ENCODE results near the gene COPG1. TPM values are rescaled to one million over a fixed set of nuclear protein-coding genes. Genes with fewer than 3 reads are reported as not detected.

Gene COPG1
- total RNA-seq, 1 experiment from 2014 or later = 132 TPM

GRCh38 chr3:129211345-129211744, 38.1 kb upstream of the COPG1 start:
- TF ChIP-seq ZNF512 (CRISPR knock-in tag; IDR thresholded peaks at IDR 0.05; ENCODE audit: borderline replicate concordance) (no peak), ARID4B (CRISPR knock-in tag; IDR thresholded peaks at IDR 0.05; ENCODE audit: borderline replicate concordance) (no peak), ERG (CRISPR knock-in tag; IDR thresholded peaks at IDR 0.05) (no peak), ZSCAN18 (CRISPR knock-in tag; IDR thresholded peaks at IDR 0.05) (no peak), E2F4 (CRISPR knock-in tag; IDR thresholded peaks at IDR 0.05; ENCODE audit: borderline replicate concordance, low read depth) (no peak)
- no peak for ATAC-seq
- POLR2A ChIA-PET = interaction anchor here (0.9 kb wide), 1 partner anchor 49 kb away, joined by 5 read pairs; no protein-coding TSS in a partner anchor

GRCh38 chr3:129211772-129212171, 37.6 kb upstream of the COPG1 start:
- TF ChIP-seq IRF1 (CRISPR knock-in tag; IDR thresholded peaks at IDR 0.05) (no peak), AFF4 (CRISPR knock-in tag; IDR thresholded peaks at IDR 0.05; ENCODE audit: borderline replicate concordance) (no peak), E2F1 (CRISPR knock-in tag; IDR thresholded peaks at IDR 0.05) (no peak), USF1 (CRISPR knock-in tag; IDR thresholded peaks at IDR 0.05) (no peak), FOXP4 (CRISPR knock-in tag; IDR thresholded peaks at IDR 0.05) (no peak)
- DNase-seq (ENCODE audit: low spot score) (no peak), ATAC-seq (no peak)
- H3K4me3 Mint-ChIP-seq = no peak overlapping the region
- H3K27me3 Mint-ChIP-seq (ENCODE audit: low read depth) = no peaks in the 10 kb centered on the region
- POLR2A ChIA-PET = interaction anchor here (0.9 kb wide), 1 partner anchor 49 kb away, joined by 5 read pairs; no protein-coding TSS in a partner anchor
- CTCF ChIA-PET = no interaction called here
- no peak overlapping the region for H3K27ac Mint-ChIP-seq
- H3K9me3 Mint-ChIP-seq = no peaks in the 10 kb centered on the region
- no peaks in the 10 kb centered on the region for H3K4me1 Mint-ChIP-seq
- no peaks in the 10 kb centered on the region for H3K36me3 Mint-ChIP-seq

More at GRCh38 chr3:129211345-129211744, 38.1 kb upstream of the COPG1 start:
- Mint-ChIP-seq H3K27ac (no peak overlapping the region), H3K9me3 (no peaks in the 10 kb centered on the region), H3K27me3 (ENCODE audit: low read depth) (no peaks in the 10 kb centered on the region), H3K4me3 (no peak overlapping the region), H3K36me3 (no peaks in the 10 kb centered on the region), H3K4me1 (no peaks in the 10 kb centered on the region)
- CTCF ChIA-PET = no interaction called here
- DNase-seq (ENCODE audit: low spot score) = no peak
